MV-4-11 (cell line): Measurements from ENCODE around the gene SNTG2.

Source experiments
- DNase-seq: peaks from one replicate; lab custom pipeline; 2025; lab: John Stamatoyannopoulos, UW

The SNTG2 gene

DNA sequence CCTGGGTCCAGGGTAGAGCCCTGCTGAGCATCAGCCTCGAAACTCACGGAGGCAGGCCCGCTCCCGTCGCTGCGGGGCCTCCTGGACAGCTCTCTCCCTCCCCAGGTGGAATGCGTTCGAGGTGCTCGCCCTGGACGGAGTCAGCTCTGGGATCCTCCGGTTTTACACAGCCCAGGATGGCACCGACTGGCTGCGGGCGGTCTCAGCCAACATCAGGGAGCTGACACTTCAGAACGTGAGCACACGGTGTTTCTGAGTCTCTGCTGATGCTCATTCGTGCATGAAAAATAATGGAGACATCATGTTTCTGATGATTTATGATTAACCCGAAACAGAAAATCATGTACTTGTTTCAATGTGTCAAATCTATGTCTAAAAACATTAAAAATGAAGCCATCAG, 287.1 kb downstream of the SNTG2 start:
- DNase-seq: no peak

DNA sequence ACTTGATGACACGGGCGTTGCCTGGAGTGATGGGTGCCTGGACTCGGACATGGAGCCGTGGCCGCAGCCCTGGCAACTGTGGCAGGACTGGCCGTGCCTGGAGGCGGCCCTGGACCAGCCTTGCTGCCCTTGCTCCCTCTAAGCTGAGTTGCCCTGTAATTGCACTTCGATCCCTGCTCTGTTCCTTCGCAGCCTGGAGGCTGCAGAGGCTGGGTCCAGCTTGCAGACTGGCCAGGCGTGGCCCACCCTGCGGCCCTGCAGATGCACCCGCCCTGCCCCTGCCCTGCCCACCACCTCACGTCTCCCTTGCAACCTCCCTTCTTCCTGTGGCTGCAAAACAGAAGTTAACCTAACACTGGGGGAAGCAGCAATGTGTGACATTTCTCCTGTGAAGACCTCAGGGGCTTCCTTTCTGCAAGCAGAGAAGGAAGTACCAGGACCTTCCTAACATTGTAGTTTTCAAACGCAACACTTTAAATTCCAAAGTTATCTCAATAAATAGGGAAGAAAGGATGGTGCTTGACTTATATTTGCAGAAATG, 288.0 kb downstream of the SNTG2 start:
- no peak for DNase-seq

DNA sequence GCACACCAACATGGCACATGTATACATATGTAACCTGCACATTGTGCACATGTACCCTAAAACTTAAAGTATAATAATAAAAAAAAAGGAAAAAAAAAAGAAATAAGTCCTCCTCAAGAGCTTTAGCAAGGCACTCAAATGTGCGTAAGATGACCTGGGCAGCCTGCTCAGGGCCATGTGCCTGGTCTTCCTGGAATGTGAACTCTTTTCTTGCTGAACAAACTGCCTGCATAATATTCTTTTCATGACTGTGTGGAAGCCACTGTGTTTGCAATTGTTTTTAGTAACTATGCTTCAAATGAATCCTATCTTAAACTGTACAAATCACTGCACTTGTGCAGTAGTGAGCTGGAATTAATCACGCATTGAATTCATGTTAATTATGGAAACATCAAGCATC, 294.5 kb downstream of the SNTG2 start:
- no peak for DNase-seq

DNA sequence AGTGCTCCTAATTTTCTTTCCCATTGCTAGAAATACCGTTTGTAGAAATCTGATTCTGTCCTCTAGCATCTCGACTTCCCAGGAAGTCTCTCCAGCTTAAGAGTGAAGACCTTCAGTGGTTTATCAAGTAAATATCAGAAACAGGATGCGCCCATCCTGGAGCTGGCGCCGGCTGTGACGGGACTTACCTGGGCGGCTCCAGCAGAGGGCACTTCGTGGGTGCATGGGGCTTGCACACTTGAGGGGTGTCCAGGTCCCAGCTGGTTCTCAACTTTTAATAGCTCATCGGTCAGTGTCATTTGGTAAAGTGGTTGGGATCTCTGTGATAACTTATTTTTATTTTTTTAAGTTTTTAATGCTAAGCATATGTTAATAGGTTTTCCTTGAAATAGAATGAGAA, 295.6 kb downstream of the SNTG2 start:
- DNase-seq: no peak

DNA sequence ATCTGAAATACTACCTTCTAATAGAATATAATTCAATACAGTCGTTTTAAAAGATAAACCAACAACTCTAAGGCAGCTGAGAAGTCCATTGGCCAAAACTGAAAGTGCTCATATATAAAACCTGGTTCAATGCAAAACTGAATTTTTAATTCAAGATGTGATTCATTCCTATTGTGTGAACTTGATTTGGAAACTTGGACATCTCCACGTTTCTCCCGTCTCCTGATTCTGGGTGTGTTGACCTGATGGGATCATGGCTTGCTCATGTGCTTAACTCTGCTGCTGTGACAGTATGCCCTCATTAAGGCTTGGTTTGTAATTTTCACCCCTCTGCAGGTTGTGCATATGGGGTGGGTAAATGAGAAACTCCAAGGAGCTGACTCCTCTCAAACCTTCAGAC, 296.3 kb downstream of the SNTG2 start:
- DNase-seq: no peak

DNA sequence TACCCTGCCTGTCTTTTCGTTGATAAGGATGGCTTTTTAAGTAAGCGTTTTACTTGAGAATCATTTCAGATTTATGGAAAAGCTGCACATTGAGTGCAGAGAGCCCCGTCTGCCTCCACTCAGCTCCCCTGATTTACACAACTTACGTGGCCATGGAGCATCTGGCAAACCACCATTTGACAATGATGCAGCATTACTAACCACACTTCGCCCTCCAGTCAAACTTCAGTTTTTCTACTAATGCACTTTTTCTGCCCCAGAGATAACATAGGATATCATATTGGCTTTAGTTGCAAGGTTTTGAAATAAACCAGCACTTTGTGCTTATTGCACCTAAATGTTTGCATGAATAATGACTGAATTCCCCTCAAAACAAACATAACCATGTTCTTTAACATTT, 297.5 kb downstream of the SNTG2 start:
- no peak for DNase-seq

DNA sequence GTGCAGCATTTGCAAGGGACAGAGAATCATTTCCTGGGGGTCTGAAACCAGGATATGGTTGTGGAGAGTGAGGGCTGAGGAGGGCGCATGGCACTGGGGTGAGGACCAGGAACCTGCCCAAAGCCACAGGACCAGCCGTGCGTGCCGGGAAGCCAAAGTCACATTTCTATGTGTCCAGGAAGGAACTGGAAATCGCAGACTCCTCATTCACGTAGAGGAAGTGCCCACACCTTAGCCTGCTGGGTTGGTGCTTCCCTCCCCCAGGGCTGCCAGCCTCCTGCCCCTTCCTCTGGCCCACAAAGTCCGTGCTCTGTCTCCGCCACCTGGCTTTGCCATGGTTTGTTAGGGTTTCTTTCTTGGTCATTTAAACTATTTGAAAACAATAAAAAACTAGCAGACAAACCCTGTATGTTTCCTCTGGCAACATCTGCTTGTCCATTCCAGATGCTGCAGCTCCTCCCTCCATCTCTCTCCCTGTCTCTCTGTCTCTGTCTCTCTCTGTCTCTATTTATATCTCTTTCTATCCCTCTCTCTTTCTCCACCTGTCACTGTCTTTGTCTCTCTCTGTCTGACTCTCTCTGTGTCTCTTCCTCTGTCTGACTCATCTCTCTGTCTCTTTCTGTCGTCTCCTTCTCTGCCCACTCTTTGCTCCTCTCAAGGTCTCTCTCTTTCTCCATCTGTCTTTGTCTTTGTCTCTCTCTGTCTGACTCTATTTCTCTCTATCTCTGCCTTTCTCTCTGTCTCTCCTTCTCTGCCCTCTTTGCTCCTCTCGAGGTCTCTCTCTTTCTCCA, 299.4 kb downstream of the SNTG2 start:
- no peak for DNase-seq

DNA sequence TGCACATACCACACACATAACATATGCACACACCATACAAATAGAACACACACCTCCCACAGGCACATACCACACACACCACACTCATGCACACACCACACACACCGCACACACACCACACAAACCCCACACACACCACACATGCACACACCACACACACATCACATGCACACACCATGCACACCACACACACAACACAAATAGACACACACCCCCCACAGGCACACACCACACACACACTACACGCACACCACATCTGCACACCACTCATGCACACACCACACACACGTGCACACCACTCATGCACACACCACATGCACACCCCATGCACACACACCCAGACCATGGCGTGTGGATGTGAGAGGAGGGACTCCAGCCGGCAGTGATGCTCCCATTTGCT, 300.9 kb downstream of the SNTG2 start:
- no peak for DNase-seq

DNA sequence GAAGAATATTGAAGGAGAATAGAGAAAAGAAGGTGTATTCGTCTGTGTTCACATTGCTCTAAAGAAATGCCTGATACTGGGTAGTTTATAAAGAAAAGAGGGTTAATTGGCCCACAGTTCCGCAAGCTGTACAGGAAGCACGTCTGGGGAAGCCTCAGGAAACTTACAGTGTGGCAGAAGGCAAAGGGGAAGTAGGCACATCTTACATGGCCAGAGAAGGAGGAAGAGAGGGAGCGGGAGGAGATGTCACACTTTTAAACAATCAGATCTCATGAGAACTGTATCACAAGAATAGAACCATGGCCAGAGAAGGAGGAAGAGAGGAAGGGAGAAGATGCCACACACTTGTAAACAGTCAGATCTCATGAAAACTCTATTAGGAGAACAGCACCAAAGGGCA, 303.0 kb downstream of the SNTG2 start:
- DNase-seq: peak; percentile 10

DNA sequence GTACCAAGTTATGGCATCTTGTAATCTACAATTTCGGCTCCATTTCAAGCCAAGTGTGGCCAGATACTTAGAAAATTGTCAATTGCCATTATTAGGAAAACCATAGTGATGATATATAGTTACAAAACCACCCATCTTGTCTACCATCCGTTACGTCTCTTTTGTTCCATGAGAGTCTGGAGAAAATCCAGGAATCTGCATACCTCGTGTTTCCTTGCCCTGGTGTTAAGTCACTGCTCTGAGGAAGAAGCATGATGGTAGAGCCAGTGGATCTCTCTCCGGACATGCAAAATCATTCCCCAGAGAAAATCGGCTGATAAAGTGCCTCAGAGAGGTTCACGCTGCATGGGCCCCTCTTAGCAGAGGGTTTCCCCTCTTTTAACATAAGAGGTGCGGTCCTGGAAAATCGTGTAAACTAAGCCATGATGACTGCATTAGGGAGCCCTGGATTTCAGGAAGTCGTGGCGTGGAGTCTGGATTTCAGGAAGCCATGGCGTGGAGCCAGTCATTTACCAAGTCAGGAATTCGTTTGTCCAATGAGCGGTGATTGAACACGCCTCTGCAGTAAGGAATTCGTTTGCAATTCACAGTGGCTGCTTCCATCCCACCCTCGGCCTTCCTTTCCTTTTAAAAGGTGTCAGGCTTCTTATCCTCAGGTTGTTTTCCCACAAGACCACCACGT, 304.2 kb downstream of the SNTG2 start:
- DNase-seq: no peak

DNA sequence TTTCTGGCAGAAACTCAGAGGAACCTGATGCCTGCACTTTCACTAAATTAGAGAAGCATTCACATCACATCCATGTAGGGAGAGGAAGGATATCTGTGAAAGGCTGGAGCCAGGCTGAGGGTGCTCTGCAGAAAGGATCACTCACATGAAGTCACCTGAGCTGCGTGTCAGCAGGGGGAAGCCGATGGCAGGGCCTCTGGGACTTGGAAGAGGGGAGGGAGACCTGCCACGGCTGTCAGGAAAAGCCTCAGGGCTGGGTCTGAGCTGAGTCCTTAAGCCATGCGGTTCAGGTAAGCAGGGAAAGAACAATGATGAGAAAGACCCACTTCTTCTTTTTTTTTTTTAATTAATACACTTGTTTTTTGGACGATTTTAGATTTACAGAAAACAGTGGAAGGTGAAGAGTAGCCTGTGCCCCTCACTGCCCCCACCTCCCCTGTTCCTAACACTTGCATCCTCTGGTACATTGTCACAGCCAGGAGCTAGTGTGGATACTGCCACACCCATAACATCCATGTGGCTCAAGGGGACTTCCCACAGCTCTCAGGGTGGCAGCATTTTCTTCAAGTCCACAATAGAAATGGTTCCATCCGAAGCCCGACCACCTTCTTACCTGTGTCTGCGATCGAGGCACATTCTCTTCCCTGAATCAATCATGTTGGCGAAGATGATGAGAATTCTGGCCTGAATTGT, 306.1 kb downstream of the SNTG2 start:
- DNase-seq: no peak

DNA sequence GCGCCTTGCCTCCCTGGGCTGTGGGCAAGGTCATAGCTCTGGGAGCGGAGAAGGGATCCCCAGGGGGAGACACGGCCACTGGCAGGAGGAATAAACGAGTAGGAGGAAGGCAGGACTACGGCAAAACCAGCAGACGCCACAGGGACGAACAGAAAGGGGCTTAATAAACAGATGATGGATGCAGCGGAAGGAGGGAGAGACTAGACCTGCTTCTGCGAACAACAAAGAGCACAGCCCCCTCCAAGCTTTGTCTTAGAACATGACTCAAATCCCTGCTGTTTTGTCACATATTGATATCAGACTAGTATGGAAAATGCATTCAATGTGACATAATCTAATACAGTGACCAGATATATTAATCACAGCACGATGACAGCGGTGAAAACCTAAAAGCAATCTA, 306.7 kb downstream of the SNTG2 start:
- no peak for DNase-seq

DNA sequence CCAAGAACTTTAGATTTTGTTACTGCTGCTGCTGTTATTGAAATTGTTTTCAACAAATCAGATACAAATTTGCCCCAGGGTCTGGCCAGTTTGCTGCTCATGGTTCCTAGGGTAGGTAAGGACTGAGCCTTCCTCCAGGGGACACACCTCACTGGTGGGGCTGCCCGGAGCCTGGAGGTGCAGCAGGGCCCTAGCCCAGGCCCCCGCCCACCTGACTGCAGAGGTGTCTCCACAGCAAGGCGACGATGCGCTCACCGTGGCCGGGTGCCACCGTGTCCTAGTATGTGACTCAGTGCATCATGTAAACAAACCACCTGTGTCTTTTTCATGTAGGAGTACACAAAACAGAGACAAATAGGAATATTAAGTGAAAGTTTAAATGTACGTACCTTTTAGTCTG, 309.1 kb downstream of the SNTG2 start:
- DNase-seq: no peak

DNA sequence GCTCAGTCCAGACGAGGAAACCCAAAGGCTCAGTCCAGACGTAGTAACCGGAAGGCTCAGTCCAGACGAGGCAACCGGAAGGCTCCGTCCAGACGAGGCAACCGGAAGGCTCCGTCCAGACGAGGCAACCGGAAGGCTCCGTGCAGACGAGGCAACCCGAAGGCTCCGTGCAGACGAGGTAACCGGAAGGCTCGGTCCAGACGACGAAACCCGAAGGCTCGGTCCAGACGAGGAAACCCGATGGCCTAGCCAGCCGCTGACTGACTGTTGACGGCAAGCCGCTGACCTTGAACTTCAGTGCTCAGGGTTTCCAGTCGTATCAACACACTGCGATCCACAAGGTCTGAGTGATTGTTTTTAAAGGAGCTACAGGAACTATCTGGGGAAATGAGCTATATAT, 312.0 kb downstream of the SNTG2 start:
- DNase-seq: no peak

DNA sequence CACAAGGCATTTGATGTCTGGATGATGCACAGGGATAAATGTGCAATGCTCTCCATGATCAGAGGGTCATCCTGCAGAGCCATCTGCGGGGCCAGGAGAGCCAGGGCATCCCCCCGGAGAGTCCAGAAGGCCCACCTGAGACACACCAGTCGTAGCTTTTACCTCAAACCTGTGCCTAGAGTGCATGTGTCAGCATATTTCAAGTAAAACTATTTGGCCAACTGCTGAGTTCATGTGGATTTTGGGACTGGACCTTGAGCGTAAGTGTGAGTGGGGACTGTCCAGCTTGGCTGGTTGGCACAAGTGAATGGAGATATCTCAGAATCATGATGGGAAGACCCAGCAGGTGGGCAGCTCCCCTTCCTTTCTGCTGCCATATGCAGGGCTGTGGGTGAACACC, 314.8 kb downstream of the SNTG2 start:
- DNase-seq: no peak

DNA sequence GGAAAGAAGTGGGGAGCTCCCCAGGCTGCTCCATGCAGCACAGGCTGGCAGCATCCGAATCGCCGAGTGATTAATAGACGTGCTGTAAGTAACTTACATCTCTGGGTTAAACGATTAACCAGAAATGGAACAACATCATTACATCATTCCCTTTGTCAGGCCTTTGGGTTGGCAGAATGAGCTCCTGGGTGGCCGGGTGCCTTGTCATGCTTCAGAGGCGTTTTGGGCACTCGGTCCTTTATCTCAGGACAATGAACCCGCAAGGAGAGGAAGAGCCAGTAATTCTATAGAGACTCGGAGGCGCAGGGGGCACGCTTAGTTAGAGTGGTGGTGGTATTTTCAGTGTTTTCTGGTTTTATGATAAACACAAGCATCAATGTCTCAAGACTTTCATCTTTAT, 315.7 kb downstream of the SNTG2 start:
- no peak for DNase-seq

DNA sequence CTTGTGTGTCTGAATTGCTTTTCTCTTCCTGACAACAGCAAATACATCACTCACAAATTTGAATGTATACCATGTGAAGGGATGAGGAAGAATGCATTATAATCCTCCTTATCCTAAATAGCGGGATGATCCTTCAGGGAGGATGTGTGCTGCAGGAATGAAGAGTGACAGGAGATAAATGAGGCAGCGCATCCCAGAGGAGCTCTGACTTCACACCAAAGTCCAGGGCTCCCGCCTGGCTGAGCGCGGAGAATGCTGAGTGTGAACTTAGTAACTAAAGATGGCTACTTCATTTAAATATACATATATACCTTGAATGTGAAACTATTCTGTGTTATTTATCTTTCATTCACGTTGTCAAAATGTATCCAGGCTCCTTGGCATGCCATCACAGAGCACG, 317.4 kb downstream of the SNTG2 start:
- DNase-seq: no peak

DNA sequence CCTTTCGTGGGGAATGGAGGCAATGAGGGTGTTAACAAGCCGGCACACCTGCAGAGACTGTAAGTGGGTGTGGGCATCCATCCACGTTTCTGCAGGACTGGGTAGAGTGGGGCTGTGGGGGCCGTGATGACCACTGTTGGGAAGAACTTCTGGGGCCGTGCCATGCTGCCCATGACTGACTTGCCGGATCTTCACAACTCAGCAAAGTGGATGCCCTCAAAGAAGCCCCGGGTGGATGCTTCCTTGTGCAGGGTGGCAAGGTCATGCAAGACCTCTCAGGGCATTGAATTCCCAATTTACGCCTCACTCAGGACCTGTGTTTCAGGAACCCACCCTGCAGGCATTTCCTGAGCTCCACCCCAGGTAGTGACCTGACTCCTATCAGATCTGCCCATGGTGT, 319.2 kb downstream of the SNTG2 start:
- DNase-seq: no peak

DNA sequence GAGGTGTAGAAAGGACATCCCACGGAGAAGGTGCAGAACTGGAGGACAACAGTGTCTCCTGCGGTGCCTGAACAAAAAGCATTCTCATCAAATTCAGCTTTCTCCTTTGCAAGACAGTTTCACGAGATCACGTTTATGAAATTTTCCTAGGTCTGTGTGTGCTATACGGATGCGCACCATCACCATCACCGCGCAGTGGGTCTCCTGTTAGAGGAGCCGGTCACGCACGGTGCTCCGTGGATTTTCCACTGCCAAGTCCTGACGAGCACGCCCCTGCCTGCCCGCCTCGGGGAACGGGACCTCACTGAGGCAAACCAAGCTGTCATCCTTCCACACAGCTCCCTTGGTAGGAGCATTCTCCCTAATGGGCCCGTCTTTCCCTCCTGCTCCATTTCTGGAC, 322.2 kb downstream of the SNTG2 start:
- no peak for DNase-seq

DNA sequence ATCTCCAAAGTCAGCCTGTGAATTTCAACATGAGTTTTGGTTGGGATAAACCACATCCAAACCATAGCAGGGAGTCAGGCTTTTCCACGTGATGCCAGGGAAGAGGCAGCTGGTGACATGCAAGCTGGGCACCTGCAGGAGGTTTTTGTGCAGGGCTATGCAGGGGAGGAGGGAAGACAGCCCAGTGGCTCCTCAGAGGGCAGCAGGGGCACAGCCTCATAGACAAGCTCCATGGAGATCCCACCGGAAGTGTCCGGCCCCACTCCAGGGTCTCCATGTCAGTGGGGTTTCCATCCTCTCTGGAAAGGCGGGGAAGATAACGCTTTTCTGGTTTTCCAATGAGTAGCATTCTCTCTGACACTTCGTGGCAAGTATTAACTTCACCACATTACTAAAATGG, 327.0 kb downstream of the SNTG2 start:
- DNase-seq: no peak

DNA sequence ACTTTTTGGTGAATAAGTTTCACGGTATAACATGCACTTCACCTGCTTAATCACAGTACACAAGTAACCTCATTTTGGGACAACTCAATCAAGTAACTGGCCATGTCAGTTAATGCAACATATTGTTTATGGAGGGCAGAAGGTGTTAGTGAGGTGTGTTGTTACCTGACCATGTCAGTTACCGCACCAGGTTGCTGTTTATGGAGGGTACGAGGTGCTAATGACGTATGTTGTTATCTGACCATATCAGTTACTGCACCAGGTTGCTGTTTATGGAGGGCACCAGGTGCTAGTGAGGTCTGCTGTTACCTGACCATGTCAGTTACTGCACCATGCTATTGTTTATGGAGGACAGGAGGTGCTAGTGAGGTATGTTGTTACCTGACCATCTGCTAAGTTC, 327.5 kb downstream of the SNTG2 start:
- no peak for DNase-seq

DNA sequence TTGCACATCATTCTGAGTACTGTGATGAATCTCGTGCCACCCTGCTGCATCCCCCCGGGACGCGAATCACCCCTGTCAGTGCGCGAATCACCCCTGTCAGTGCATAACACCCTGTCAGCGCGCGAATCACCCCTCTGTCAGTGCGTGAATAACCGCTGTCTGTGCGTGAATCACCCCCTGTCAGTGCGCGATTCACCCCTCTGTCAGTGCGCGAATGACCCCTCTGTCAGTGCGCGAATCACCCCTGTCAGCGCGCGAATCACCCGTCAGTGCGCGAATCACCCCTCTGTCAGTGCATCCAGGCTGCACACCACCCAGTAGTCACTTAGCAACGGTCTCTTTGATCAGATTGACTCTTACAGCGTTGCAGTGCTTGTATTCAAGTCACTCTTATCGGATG, 328.2 kb downstream of the SNTG2 start:
- DNase-seq: no peak

DNA sequence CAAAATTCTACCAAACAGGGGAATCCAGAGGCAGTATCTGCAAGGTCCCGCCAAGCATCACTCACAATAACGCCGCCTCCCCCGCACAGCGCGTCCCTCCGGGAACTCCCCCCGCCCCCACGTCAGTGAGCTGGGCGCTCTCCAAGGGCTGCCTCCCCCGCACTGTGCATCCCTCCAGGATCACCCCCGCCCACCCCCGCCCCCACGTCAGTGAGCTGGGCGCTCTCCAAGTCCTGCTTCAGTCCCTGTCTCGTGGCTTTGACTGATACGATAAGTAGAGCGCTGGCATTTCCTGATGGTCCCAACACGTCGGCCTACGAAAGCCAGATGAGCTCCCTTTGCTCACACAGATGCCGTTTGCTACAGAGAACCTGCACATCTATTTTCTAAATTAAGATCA, 331.9 kb downstream of the SNTG2 start:
- no peak for DNase-seq
